Measurements from ENCODE around the gene ITPKB.
"Not testable (repeated sequence)": the region's sequence is repeated elsewhere in the genome, so short reads cannot be mapped to it uniquely, and the experiment has no call there.

The ITPKB gene

DNA sequence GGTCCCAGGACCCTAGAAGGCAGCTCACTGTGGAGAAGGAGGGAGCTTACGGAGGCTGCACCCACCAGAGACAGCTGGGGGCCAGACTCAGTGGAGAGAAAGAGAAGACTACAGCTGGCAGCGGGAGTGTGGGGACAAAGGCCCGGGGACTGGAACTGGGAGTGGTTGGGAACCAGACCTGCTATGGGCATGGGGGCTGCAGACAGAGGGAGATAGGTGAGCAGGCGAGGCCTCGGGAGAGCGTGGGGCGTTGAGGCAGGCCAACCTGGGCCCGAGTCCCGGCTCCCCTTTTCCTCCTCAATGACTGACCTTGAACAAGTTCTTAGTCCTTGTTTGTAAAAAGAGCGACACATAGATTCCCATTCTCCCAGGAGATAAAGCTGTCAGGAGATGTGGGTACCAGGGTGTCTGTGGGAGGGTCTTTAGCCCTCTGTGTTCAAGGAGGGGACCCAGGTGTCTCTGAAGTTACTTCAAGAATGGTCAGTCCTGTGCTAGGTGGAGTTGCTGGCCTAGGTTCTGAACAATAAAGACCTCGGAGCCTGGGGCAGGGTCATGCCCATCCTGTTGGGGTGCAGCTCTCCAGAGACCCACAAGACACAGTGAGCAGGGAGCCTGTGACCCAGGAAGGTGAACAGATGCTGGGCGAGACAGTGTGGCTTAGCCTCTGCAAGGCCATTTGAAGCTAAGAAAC is 87.9 kb downstream of the ITPKB start:
- DNase-seq (ENCODE audit: low read depth) = no peak

DNA sequence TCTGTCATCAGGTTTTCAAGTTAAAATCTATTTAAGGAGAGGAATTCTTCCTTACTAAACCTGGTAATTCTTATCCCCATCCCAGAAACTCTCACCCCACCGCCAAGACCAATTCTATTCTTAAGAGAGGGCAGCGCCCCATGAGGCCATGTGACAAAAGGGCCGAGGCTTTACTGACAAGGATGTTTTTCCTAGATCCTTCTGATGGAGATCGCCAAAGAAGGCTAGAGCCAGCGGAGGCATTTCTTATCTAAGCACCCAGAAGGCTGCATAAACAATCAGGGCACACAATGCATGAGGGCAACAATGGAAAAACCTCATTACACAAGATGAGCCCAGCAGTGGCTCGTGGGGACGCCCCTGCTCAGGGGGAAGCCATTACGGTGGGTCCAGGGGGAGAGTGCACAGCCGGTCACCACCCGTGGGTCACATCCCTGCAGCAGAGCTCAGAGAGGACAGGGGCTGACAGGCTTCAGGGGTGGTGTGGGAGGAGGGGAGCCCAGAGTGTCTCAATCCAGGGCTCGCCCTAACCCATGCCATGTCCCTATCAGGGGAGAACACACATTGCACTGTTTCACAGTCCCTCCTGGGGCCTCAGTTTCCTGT is 88.7 kb downstream of the ITPKB start:
- no peak for DNase-seq (ENCODE audit: low read depth)

GRCh38 chr1:226649780-226650179 is 89.3 kb downstream of the ITPKB start:
- DNase-seq (ENCODE audit: low read depth) = no peak

DNA sequence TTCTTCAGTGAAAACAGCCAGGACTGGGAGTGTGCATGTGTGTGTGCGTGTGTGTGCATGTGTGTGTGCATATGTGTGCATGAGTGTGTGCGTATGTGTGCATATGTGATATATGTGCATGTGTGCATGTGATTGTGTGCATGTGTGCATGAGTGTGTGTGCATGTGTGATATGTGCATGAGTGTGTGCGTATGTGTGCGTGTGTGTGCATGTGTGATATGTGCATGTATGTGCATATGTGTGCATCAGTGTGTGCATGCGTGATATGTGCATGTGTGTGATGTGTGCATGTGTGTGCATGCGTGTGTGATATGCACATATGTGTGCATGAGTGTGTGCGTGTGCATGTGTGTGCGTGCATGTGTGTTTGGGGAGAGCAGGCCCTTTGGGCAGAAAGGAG is 89.8 kb downstream of the ITPKB start:
- no peak for DNase-seq (ENCODE audit: low read depth)

GRCh38 chr1:226648421-226648820 is 90.7 kb downstream of the ITPKB start:
- DNase-seq (ENCODE audit: low read depth) = no peak

DNA sequence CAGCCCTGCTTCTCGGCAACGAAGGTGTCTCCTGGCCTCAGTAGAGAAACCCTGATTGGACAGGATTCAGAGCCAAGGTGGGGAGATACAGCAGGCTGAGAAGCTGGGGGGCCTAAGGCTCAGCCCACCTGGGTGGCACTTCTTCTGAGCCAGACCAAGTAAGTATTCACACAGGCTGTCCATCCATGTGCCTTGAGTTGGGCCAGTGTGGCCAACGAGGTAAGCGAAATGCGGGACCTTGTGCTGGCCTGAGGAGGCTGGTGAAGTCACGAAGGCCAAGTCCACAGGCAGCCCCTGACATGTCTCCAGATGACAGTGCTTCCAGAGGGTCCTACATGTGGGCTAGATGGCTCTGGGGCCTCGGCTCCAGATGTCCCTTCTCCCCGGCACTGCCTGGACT is 91.4 kb downstream of the ITPKB start:
- no peak for DNase-seq (ENCODE audit: low read depth)

- no peak for DNase-seq (ENCODE audit: low read depth)
Observed at GRCh38 chr1:226646870-226647449, 92.1 kb downstream of the ITPKB start.

GRCh38 chr1:226646026-226646869 is 92.8 kb downstream of the ITPKB start:
- no peak for DNase-seq (ENCODE audit: low read depth)

- no peak for DNase-seq (ENCODE audit: low read depth)
Observed at GRCh38 chr1:226645279-226645976, 93.7 kb downstream of the ITPKB start.

DNA sequence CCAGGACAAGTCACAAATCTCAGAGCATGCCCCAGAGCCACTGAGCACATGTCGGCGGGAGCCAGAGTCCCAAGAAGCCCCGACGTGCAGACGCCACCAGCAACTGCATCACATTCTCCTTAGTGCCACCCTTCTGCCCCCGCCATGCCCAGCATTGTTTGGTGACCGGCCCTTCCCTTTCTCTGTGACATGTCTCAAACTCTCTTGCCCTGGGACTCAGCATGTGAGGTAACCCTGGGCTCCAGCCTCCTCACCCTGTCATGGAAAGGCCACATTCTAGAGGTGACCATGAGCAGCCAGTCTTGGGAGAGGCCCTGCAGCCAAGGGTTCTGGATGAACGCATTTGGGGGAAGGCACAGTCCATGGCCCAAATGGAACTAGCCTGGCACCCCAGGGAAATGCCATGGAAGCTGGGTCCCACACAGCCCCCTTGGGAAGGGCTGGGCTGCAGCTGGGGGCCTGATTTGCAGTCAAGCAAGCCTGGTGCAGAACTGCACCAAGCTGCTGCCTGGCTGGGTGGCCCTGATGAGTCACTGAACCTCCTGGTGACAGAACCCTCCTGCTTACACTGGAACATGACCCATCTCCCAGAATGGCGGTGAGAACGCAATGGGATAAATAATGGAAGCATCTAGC is 94.4 kb downstream of the ITPKB start:
- DNase-seq (ENCODE audit: low read depth) = no peak

- no peak for DNase-seq (ENCODE audit: low read depth)
Observed at GRCh38 chr1:226643611-226644540, 95.2 kb downstream of the ITPKB start.

DNA sequence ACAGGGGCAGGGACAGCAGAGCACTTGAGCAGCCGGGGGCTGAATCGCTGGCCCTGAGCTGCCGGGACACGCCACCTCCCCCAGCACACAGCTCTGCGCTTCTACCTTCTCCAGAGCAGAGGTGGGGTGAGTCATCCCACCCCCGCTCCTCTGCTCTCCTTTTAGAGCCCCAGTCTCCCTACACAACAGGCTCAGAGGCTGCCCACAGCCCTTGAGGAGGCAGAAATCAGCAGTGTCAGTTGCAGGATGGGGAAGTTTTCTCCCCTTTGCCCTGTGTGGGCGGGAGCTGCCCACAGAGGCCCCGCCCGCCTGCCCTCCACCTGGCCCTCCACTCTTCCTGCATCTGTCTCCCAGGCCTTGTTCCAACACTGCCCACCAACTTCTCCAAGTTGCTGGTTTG is 95.9 kb downstream of the ITPKB start:
- no peak for DNase-seq (ENCODE audit: low read depth)

GRCh38 chr1:226642421-226642820 is 96.7 kb downstream of the ITPKB start:
- no peak for DNase-seq (ENCODE audit: low read depth)

DNA sequence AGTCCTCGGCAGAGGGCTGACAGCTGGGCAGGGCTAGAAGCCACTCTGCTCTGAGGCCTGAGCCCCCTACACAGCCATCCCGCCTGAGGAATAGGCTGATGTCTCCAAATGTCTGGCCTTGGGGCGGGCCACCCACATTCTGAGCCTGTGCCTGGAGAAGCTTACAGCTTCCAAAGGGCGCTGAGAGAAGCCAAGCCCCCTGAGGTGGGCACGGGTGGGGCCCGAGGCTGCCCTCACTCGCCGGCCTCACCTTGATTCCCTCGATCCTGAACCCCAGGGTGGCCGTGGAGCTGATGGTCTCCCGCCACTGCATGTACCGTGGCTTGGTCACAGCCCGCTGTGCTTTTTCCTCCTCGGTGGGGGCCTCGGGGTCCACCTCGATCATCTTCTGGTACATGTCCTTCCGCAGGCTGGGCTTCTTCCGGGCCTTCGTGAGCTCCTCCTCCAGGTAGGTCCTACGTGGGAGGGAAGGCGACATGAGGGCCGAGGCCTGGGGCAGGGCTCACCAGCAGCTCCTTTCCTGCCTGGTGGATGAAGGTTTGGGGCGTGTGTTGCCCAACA is 97.3 kb downstream of the ITPKB start:
- no peak for DNase-seq (ENCODE audit: low read depth)

DNA sequence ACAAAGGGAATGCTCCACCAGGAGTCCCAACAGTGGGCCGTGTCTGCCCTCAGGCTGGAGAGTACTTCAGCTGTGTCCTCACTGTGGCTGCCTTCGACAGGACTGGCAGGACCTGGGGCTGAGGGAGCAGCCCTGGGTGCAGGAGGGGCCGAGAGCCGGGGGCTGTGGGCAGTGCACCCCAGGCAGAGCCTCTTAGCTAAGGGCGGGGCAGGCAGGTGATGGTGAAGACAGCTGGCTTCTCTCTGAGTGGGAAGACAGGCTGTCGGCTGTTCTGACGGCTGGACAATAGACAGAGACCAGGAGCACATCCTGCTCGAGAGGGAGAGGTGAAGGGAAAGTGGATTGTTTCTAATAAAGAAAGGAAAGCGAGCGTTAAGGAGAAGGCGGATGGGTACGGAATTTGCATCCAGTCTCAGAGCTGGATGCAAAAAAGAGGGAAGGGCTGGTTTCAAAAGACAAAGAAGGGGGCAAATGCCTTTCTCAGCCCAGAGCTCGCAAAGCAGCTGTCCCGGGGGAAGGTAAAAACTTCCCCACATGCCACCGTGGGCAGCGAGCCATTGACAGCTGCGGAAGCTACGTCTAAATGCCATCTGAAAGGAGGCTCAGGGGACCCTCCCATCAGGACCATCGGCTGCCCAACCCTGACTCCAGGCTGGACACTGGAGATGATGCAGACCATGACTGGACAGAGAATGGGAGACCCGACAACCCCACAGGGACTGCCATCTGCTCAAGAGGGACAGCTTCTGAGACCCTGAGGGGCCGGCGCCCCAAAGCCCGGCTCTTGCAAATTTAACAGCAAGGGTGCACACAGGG is 98.6 kb downstream of the ITPKB start:
- no peak for DNase-seq (ENCODE audit: low read depth)

DNA sequence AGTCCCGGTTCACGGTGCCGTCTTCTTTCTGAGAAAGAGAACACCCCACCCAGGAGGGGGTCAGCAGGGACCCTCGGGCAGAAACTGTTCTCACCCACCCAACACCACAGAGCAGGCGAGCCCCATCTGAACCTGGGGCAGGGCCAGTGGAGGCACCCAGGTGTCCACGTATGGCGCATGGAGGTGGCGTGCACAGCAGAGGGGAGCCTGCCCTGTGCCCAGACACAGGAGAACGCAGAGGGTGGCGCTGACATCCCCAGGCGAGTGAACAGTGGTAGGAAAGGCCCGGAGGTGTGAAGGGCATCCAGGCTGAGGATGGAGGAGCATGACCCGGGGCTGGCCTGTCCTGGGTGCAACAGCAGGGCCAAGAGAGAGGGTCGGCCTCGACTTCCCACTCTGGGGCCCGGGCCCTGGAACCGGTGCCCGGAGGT is 99.4 kb downstream of the ITPKB start:
- no peak for DNase-seq (ENCODE audit: low read depth)

DNA sequence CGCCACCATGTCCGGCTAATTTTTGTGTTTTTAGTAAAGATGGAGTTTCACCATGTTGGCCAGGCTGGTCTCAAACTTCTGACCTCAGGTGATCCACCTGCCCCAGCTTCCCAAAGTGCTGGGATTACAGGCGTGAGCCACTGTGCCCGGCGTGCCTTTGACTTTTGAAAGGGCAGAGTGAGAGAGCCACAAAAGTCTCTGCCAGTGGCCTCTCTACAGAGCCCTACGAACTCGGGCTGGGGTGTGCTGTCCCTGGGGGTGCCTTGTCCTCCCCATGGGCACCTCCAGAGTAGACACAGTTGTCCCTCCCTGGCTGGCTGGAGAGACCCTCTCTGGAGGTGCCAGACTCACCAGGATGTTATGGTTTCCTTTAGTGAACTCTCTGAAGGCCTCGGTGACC is 99.9 kb downstream of the ITPKB start:
- not testable (repeated sequence) for DNase-seq (ENCODE audit: low read depth)

GRCh38 chr1:226638608-226639007 is 100.5 kb downstream of the ITPKB start:
- DNase-seq (ENCODE audit: low read depth) = no peak

DNA sequence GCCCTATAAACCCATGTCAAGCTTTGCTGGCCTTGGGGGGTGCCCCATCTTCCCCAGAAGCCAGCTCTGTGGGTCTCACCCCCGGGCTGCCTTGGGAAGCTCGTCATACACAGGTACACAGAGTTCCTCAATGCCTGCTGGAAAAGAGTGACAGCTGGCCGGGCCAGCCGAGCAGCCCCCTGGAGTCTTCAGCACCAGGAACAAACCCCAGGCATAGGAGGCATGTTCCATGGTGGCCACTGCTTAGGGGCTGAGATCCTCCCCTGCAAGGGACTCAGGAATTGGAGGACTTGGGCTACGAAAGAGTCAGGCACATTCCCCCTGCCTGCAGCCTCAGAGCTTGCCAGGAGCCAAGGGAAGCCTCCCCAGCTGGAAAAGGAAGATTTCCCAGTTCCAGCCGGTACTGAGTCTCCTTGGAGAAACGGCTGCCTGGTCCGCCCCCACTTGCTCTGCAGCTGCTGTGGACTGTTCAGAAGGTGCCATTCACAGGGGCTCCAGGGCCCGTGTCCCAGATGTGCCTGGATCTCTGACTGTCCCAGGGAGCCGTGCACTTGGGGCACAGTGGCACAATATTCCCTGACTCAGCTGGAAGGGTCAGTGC is 101.0 kb downstream of the ITPKB start:
- DNase-seq (ENCODE audit: low read depth) = no peak

Data from stimulated activated CD8-positive, alpha-beta memory T cell treated with anti-CD3 and anti-CD28 coated beads, Interleukin-15, amount 100 ng/mL, for 24 hours (primary cell).